Measurements from ENCODE around the gene DEFB132.

The DEFB132 gene

DNA sequence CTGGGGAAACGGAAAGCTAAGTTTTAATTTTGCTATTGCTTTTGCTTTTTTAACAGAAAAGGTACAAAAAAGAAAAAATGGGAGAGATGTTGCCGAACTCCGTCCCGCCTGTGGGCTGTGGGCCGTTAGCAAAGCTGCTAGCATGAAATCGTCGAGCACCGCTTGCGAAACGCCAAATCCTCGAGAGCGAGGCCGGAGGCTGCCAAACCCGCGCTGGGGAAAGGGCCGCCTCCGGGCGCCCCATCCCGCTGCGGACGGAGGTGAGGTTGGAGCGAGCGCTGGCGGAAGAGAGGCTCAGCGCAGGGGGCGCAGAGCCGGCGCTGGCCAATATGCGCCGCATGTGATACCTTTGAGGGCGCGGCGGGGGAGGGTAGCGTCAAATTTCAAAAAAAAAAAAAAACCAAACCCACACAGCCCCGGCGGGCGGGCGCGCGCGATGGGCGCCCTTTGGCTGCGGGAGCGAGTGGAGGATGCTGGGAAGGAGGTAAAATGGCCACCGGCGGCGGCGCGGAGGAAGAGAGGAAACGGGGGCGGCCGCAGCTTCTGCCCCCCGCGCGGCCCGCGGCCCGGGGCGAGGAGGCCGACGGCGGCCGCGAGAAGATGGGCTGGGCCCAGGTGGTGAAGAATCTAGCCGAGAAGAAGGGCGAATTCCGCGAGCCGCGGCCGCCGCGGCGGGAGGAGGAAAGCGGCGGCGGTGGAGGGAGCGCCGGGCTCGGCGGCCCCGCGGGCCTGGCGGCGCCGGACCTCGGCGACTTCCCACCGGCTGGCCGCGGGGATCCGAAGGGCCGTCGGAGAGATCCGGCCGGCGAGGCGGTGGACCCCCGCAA lies 39.8 kb downstream of the DEFB132 start, which contains the start of gene ZCCHC3:
TSS of gene ZCCHC3 (plus strand) at position 473 of the 827 bp plus-strand sequence. CDS start at position 490, 17 bp downstream.
- DNase-seq (ENCODE audit: low read depth in 2 of 2) = peak; percentile 92 to 94

DNA sequence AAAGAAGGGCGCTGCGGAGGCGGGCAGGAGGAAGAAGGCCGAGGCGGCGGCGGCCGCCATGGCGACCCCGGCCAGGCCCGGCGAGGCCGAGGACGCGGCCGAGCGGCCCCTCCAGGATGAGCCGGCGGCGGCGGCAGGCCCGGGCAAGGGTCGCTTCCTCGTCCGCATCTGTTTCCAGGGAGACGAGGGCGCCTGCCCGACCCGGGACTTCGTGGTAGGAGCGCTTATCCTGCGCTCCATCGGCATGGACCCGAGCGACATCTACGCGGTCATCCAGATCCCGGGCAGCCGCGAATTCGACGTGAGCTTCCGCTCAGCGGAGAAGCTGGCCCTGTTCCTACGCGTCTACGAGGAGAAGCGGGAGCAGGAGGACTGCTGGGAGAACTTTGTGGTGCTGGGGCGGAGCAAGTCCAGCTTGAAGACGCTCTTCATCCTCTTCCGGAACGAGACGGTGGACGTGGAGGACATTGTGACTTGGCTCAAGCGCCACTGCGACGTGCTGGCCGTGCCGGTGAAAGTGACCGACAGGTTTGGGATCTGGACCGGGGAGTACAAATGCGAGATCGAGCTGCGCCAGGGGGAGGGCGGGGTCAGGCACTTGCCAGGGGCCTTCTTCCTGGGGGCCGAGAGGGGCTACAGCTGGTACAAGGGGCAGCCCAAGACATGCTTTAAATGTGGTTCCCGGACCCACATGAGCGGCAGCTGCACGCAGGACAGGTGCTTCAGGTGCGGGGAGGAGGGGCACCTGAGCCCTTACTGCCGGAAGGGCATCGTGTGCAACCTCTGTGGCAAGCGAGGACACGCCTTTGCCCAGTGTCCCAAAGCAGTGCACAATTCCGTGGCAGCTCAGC lies 40.6 kb downstream of the DEFB132 start:
- no peak for DNase-seq (ENCODE audit: low read depth in 2 of 2)

DNA sequence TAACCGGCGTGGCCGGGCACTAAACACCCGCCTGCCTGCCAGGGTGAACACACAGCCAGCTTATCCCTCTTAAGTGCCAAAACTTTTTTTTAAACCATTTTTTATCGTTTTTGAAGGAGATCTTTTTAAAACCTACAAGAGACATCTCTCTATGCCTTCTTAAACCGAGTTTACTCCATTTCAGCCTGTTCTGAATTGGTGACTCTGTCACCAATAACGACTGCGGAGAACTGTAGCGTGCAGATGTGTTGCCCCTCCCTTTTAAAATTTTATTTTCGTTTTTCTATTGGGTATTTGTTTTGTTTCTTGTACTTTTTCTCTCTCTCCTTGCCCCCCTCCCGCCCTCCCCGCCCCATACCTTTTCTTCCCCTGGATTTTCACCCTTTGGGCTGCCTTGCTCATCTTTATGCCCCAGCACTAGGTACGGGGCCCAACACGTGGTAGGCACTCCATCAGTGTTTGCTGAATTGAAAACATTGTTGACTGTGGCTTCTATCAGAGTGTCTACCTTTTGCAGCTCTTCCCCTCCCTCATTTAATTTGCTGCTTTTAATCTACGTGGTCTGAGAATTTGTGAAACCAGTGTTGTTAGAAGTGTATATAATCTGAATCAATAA lies 41.4 kb downstream of the DEFB132 start:
- no peak for DNase-seq (ENCODE audit: low read depth in 2 of 2)

DNA sequence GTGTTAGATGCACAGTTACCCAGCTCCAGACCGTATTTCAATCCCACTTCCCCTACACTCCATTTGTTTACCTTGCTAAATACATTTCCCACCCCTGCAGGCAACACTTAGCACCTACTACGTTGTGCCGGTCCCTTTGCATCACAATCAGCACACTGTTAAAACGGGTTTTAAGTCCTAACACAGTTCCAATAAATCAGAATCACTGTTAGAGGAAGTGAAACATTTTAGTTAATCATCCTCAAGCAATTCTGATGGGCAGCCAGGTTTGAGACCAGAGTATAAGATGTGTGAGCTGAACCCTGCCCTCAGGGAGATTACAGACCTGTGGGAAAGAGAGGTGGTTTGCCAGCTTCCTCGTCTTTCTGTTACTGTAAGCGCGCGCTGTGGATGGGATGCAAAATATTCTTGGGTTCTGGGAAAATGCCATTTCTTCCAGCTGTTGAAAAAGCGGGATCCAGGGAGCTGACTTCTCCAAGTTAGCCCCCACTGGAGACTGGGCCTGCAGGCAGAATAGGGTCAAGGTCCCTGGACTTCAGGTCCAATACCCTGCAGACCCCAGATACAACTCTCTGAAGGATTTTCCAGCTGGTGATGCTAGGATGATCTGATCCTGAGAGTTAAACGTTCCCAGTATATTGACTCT lies 42.9 kb downstream of the DEFB132 start:
- DNase-seq (ENCODE audit: low read depth in 2 of 2) = no peak

DNA sequence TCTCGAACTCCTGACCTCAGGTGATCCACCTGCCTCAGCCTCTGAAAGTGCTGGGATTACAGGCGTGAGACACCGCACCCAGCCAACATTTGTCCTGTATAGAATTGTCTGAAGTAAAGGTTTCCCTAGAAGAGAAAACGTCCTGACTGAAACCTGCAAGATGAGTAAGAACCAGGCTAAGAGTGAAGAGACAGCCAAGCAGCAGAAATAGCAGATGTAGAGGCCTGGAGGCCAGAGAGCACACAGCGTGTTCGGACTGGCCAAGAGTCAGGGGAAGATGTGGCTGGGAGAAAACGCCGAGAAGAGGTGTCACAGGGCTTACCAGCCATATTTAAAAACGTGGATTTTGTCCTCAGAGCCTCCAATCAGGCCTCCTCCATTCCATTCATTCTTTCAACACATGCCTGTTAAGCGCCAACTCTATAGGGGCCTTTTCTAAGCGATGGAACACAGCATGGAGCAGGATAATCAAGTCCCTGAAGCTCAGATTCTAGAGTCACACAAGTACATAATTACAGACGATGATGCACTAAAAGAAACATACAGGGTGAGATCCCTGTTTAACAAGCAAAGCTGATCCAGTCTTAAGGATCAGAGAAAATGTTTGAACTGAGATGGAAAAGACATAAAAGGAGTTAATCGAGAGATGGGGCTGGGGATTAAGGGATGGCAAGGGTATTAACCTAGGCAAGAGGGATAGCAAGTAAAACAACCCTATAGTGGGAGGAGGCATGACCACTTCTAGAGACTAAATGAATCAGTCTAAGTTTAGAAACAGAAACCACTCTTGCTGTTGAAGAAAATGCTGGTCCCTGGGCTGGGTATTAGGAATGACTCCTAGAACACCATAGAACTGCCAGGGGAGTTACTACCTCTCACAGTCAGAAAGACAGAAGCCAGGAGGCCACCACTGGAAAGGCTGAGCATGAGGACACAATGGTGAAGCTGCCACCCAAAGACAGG lies 44.6 kb downstream of the DEFB132 start:
- no peak for DNase-seq (ENCODE audit: low read depth in 2 of 2)

DNA sequence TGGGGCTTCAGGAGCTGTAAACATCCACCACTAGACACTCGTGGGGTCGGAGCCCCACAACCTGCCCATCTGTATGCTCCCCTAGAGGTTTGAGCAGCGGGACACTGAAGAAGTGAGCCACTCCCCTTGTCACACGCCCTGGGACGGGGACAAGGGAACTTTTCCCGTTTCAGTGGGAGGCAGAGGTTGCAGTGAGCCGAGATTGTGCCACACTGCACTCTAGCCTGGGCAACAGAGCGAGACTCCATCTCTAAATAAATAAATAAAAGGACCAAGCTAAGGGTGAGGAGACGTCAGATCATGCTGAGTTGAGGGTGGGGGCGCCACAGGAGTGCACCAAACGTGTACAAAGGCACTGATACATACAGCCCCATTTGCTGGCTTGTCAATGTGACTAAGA lies 48.2 kb downstream of the DEFB132 start:
- no peak for DNase-seq (ENCODE audit: low read depth in 2 of 2)

DNA sequence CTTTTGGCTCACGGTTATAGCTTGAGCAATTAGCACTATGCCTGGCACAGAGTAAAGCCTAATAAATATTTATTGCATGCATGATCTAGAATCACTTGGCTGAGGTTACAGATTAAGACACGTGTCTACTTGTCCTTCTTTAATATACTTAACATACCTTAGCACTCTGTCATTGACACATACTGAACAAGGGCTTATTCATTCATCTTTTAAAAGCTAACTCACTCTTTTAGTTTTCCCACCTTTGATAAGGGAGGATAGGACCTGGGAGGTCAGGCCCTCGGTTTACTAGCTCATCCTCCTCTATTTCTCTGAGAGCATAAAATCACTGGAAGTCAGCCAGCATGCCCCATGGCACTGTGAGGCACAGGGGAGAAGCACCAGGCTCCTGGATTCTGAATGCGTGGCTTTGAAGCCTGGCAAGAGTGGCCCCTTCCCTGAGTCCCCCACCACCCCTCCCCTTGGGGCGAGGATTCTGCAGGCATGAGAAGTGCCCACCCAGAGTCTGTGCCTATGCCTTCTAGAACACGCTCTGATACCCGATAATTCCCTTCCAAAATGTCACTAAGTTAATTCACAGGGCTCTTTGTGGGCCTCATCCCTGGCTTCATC lies 51.0 kb downstream of the DEFB132 start:
- DNase-seq (ENCODE audit: low read depth in 2 of 2) = no peak

DNA sequence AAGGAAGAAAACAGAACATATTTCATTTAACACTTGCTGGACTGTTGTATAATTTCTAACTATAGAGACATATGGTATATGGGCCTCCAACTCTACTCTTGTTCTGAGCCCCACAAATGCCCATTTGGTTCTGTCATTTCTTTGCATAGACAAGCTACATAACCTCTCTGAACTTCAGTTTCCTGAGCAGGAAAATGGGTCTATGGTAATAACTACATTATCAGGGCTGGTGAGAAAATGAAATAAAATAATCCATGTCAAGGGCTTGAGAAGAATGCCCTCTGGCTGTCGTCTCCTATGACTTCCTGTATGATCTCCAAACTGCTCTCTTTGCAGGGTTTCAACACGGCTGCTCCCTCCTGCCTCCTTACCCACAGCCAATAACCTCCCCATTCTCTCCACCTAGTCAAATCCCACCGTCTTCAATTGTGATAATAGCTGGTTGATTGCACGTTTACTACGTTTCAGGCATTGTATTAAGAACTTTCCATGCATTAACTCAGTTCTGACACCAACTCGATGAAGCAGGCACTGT lies 51.8 kb downstream of the DEFB132 start:
- no peak for DNase-seq (ENCODE audit: low read depth in 2 of 2)

DNA sequence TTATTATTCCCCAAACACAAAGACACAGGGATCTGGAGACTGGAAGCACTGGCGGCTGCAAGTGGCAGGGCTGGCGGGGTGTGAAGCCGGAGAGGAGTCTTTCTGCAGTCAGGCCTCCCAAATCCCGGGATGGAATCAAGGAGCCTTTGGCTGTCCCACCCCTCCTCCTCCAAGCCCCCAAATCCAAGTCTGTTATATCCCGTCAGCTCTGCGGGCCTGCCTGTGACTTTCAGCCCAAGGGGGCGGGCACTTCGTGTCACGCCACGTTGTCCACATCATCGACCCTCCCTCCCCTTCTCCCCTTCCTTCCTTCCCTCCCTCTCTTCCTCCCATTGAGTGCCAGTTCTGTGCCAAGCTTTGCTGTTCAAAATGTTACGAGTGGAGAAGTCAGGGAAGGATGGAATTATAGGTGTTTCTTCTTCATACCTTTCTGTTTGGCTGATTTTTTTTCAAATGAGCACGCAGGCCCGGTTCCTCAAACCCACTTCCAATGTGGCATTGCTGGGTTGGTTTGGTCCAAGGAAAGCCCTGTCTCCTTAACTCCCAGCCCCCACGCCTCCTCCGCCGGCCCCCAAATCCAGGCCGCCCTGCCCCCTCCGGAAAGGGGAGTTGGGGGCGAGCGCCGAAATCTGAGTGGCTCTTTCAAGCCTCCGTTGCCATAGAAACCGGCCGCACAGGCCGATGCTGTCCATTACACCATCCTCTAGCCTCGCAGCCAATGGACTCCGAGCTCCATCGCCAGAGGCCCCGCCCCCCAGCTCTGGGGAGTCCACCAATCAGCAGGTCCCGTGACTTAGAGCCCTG lies 52.5 kb downstream of the DEFB132 start:
- peak; percentile 99 for DNase-seq (ENCODE audit: low read depth in 2 of 2)

DNA sequence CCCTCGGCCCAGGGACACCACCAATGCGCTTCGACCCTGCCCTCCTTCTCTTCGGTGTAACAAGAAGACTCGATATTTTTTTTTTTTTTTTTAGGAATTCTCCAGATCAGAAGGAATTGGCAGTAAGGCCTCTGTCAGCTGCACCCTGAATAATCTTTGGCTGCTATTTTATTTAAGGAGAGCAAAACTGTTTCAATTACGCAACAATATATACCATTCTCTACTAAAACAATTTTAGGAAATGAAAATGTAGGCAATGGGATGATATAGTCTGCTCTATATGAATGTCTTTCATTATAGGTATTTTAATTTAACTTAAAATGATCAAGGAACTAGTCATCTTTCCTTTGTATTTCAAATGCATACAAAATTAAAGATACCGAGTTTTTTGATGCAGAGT lies 53.1 kb downstream of the DEFB132 start:
- DNase-seq (ENCODE audit: low read depth in 2 of 2) = no peak

All from fibroblast of skin of left biceps (primary cell).